Astrocyte of the hippocampus (primary cell): Measurements from ENCODE around the gene WNK2.

Experiments used
- DNase-seq: peaks from one replicate; pipeline ENCODE4 v3.0.0; 2011; ENCODE audit warnings: low read depth, low spot score

Gene WNK2

DNA sequence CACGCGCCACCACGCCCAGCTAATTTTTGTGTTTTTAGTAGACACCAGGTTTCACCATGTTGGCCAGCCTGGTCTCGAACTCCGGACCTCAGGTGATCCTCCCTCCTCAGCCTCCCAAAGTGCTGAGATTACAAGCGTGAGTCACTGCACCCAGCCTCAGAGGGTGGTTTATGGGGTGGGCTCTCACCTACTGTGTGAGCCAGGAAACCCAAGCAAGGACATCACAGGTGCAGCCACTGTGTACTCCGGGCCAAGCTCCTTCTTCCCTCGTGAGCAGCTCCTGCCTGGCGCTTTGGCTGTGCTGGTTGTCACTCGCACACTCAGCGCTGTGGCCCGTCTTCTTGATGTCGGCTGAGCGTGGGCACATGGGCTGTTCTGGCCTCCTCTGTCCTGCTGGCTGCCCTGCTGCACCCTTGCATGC is 70.1 kb downstream of the WNK2 start:
- DNase-seq: no peak

- DNase-seq: no peak
Observed at GRCh38 chr9:93254806-93255493, 71.0 kb downstream of the WNK2 start.

DNA sequence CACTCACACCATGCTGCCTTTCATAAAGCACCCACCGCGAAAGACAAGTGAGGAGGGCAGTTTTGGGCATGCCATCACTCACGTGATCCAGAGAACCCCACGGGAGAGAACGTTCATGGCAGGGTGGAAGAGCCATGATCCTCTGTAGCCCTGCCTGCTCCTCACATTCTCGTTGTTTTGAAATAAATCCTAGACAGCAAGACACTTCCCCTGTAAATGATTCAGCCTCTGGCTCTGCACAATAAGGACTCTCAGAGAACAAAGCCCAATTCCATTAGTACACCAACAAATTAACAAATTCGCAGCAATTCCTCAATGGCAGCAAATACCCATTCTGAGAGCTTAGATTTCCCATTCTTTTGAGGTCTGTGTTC is 71.5 kb downstream of the WNK2 start:
- no peak for DNase-seq

DNA sequence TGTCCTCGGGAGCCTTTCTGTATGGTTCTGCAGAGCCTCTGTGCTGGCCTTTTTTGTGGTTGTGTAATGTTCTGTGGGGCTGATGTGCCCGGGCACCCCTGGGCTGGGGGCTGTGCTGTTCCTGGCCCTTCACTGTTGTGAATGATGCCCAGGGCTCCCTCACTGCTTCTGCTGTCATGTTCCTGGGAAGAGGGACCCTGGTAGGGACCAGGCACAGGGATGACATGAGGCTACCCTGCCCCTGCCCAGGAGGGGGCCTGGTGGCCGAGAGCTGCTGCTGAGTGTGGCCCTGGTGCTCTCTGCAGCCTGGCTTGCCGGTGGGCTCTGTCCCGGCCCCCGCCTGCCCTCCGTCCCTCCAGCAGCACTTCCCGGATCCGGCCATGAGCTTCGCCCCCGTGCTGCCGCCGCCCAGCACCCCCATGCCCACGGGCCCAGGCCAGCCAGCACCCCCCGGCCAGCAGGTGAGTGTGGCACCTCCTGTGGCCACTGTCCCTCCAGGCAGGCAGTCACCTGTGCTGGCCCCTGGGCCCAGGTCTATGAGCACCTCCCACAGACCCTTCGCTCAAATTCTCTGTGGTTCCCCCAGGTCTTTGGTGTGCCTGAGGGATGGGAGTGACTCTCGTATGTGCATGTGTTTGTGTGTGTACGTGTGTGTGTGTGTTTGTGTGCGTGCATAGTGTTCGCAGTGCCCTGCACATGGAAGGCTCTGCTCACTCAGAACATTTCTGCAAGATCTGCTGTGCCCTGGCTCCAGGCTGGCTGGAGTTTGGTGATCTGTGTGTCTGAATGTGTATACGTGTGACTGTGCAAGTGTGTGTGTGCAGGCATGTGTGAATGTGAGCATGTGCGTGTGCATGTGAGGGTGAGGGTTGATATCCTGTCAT is 72.3 kb downstream of the WNK2 start:
- no peak for DNase-seq

GRCh38 chr9:93256878-93257807 is 73.2 kb downstream of the WNK2 start:
- DNase-seq: no peak

DNA sequence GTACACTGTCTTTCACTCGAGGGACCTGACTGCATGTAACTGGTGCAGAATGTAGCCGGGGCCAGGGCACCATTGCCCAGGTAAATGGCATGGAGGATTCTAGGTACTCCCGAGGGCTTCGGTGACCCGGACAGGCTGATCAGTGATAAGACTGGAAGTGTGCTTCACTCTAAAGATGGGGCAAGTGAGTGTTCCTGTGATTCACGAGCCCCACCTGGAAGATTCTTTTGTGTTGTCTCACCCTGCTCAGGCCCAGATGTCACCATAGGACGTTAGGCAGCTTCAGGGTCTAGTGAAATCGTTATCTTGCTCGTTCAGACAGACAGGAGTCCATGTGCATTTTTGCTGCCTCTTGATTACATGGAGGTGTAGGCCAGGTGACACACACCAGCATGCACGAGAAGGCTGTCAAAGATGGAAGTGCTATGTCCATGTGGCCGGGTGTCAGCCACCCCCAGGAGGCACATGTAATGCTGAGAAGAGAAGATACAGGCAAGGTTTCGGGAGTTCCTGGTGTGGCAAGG is 73.9 kb downstream of the WNK2 start:
- no peak for DNase-seq

- no peak for DNase-seq
Observed at GRCh38 chr9:93258419-93258817, 74.5 kb downstream of the WNK2 start.

GRCh38 chr9:93258818-93259489 is 75.0 kb downstream of the WNK2 start:
- no peak for DNase-seq

GRCh38 chr9:93259490-93260262 is 75.7 kb downstream of the WNK2 start:
- no peak for DNase-seq

- DNase-seq: no peak
Observed at GRCh38 chr9:93260263-93261066, 76.5 kb downstream of the WNK2 start.

DNA sequence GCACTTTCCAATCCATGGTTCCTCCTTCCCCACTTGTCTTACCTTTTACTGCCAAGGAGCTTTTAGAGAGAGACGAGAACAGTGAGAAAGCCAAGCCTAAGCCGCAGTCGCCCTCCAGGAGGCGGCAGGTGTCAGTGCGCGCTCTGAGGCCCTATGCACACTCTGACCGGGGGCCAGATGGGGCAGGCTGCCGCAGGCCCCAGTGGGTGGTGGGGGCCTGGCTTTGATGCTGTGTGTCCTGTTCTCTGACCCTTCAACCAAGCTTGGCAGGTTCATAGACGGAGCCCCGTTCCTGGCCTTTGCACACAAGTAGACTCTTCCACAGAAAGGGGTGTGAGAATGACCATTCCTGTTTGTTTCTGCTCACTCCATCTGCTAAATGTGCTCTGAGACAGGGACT is 77.3 kb downstream of the WNK2 start:
- no peak for DNase-seq

GRCh38 chr9:93261735-93262523 is 78.0 kb downstream of the WNK2 start:
- no peak for DNase-seq

DNA sequence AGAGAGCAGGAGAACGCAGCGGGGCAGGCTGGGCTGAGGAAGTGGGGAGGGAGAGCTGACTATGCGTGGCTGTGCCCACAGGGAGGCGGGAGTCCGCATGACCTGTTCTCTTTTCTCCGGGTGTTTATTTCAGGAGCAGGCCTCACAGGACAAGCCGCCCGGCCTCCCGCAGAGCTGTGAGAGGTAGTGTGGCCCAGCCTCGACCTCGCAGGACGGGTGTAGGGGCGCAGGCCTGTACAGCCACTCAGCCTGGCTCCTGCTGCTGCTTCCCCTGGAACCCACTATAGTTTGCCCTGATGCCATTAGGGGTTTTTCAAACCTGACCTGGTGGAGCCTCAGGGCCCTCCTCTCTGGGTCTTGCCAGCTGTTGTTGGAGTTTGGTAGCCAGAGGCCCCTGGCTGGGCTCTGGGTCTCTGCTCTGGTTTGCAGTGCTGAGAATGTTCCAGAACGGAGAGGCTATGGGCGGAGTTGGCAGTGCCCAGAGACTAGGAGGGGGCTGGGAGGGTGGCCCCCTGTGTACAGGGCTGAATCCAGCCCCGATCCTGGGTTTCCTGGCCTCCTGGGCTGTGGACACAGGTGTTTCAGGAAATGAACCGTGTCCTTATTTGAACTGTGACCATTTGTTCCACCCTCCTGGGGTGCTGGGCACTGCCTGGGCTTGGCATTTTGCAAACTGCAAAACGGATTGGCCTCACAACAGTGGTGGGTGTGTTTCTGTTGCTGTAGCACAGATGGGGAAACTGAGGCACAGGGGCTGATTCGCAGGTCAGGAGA is 78.8 kb downstream of the WNK2 start:
- DNase-seq: no peak

DNA sequence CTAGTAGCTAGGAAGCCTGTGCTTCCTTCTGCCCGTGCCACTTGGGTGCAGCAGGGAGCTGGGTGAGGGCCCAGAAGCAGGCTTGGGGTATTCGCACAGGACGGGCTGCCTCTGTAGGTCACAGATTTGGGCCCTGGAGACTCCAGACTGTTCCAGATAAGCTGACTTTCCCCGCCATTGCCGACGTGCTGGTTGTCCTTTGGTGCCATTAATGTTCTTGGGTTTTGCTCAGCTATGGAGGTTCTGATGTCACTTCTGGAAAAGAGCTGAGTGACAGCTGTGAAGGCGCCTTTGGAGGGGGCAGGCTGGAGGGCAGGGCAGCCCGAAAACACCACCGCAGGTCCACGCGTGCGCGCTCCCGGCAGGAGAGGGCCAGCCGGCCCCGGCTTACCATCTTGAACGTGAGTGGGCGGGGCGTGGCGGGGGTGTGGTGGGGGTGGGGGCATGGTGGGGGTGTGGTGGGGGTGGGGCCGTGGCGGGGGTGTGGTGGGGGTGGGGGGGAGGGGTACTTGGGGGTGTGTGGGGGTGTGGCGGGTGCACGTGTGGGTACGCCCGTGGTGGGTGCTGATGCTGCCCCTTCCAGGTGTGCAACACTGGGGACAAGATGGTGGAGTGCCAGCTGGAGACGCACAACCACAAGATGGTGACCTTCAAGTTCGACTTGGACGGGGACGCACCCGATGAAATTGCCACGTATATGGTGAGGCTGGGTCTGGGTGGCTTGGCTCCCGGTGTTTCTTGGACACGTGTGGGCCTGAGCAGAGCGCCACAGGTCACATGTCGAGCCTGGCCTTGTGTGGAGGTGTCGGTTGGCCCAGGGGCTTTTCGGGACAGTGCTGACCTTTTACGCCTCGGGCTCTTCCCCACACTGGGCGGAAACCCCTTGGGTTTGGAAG is 79.6 kb downstream of the WNK2 start:
- no peak for DNase-seq

- DNase-seq: no peak
Observed at GRCh38 chr9:93264338-93265125, 80.6 kb downstream of the WNK2 start.

- no peak for DNase-seq
Observed at GRCh38 chr9:93265301-93265971, 81.5 kb downstream of the WNK2 start.
